Parathyroid adenoma (tissue), 2 donors: ENCODE measurements around the gene ZNF133.

ENCODE experiments used
- H2AFZ ChIP-seq: fragments of 300-600 bp; sonication (generic); one replicate; pipeline ENCODE4 v1.7.0; 2017; ENCODE audit warnings: antibody characterized with exemption, mild to moderate bottlenecking
- H3K27ac ChIP-seq: fragments of 300-600 bp; sonication (generic); one replicate; pipeline ENCODE4 v1.7.0; 2017
- H3K27me3 ChIP-seq: fragments of 300-600 bp; sonication (generic); one replicate; pipeline ENCODE4 v1.7.0; 2017; ENCODE audit warnings: low read length; ENCODE audit not compliant: control insufficient read depth, insufficient read depth
- H3K36me3 ChIP-seq: fragments of 300-600 bp; sonication (generic); one replicate; pipeline ENCODE4 v1.7.0; 2017; ENCODE audit warnings: low read length; ENCODE audit not compliant: control insufficient read depth, insufficient read depth
- H3K4me1 ChIP-seq: fragments of 300-600 bp; sonication (generic); one replicate; pipeline ENCODE4 v1.7.0; 2017; ENCODE audit warnings: control low read depth
- H3K4me2 ChIP-seq: fragments of 300-600 bp; sonication (generic); one replicate; pipeline ENCODE4 v1.7.0; 2017; ENCODE audit warnings: low read length
- H3K4me3 ChIP-seq: fragments of 300-600 bp; sonication (generic); one replicate; pipeline ENCODE4 v1.7.0; 2017; ENCODE audit warnings: low read depth, low read length
- H3K79me2 ChIP-seq: fragments of 300-600 bp; sonication (generic); one replicate; pipeline ENCODE4 v1.7.0; 2017; ENCODE audit warnings: control low read depth
- H3K9ac ChIP-seq: fragments of 300-600 bp; sonication (generic); one replicate; pipeline ENCODE4 v1.7.0; 2017; ENCODE audit warnings: mild to moderate bottlenecking
- H3K9me3 ChIP-seq: fragments of 300-600 bp; sonication (generic); one replicate; pipeline ENCODE4 v1.7.0; 2017; ENCODE audit warnings: low read length; ENCODE audit not compliant: control insufficient read depth
- TF ChIP-seq, protein P1 (sequence below): fragments of 300-600 bp; sonication (generic); IDR thresholded peaks from one replicate; pipeline ENCODE4 v1.7.0; 2017; ENCODE audit warnings: antibody characterized with exemption, mild to moderate bottlenecking
- donor health status: primary hyperparathyroidism.

The ZNF133 gene

DNA sequence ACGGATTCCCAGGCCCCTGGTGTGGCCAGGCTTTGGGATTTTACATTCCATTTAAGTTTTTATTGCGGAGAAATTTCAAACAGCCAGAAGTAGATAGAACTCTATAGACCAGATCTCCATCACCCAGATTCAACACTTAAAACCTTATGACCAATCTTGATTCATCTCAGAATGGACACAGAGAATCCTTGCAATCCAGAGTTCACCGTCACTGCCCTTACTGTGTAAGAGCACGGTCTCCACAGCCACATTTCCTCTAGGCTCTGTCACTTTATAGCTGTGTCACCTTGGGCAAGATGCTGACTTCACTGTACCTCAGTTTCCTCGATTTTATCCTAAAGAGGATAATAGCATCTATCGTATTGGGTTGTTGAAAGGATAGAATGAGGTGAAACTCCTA is 979 bp downstream of the ZNF133 start:
- Histone ChIP-seq H3K9me3 (no peaks in the 10 kb centered on the region), H3K4me3 (peak overlapping the region; percentile 76), H3K9ac (no peak overlapping the region), H2AFZ (peak overlapping the region; percentile 98), H3K79me2 (peaks cover 36% of the 10 kb centered on the region), H3K27me3 (no peaks in the 10 kb centered on the region), H3K36me3 (no peaks in the 10 kb centered on the region), H3K4me1 (peaks cover 9% of the 10 kb centered on the region), H3K4me2 (peak overlapping the region; percentile 85), H3K27ac (no peak overlapping the region)
- TF ChIP-seq, protein P1, sequence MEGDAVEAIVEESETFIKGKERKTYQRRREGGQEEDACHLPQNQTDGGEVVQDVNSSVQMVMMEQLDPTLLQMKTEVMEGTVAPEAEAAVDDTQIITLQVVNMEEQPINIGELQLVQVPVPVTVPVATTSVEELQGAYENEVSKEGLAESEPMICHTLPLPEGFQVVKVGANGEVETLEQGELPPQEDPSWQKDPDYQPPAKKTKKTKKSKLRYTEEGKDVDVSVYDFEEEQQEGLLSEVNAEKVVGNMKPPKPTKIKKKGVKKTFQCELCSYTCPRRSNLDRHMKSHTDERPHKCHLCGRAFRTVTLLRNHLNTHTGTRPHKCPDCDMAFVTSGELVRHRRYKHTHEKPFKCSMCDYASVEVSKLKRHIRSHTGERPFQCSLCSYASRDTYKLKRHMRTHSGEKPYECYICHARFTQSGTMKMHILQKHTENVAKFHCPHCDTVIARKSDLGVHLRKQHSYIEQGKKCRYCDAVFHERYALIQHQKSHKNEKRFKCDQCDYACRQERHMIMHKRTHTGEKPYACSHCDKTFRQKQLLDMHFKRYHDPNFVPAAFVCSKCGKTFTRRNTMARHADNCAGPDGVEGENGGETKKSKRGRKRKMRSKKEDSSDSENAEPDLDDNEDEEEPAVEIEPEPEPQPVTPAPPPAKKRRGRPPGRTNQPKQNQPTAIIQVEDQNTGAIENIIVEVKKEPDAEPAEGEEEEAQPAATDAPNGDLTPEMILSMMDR: no peak

- H3K79me2 ChIP-seq: peaks cover 8% of the 10 kb centered on the region
- H3K27me3 ChIP-seq: no peaks in the 10 kb centered on the region
- TF ChIP-seq, protein P1: no peak
- no peak overlapping the region for H3K4me3 ChIP-seq
- H3K4me2 ChIP-seq: no peak overlapping the region
- H2AFZ ChIP-seq: no peak overlapping the region
- no peak overlapping the region for H3K9ac ChIP-seq
- no peaks in the 10 kb centered on the region for H3K9me3 ChIP-seq
- no peak overlapping the region for H3K27ac ChIP-seq
- H3K4me1 ChIP-seq: no peaks in the 10 kb centered on the region
- H3K36me3 ChIP-seq: no peaks in the 10 kb centered on the region
These were observed 11.0 kb downstream of the ZNF133 start for GRCh38 chr20:18299364-18299763.

DNA sequence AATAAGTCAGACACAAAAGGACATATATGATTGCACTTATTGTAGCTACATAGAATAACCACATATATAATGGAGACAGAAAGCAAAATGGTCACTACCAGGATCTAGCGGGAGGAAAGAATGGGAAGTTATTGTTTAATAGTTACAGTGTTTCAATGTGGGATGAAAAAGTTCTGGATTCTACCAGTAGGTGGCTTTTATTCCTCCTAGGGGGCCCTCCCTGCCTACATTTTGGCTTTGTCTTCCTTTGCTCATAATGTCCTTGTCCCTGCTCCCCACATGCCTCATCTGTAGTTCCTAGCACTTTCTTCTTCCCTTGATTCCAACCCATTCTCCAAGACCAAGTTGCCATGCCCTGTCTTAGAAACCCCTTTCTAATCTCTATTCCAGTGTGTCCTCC is 16.3 kb downstream of the ZNF133 start:
- H3K4me3 ChIP-seq: no peak overlapping the region
- no peaks in the 10 kb centered on the region for H3K4me1 ChIP-seq
- H3K27me3 ChIP-seq: no peaks in the 10 kb centered on the region
- H2AFZ ChIP-seq: no peak overlapping the region
- TF ChIP-seq, protein P1: no peak
- H3K9me3 ChIP-seq: no peaks in the 10 kb centered on the region
- H3K4me2 ChIP-seq: no peak overlapping the region
- H3K36me3 ChIP-seq: no peaks in the 10 kb centered on the region
- no peak overlapping the region for H3K27ac ChIP-seq
- no peak overlapping the region for H3K9ac ChIP-seq
- no peaks in the 10 kb centered on the region for H3K79me2 ChIP-seq

GRCh38 chr20:18307301-18307700 is 19.0 kb downstream of the ZNF133 start:
- H3K27me3 ChIP-seq: no peaks in the 10 kb centered on the region
- TF ChIP-seq, protein P1: no peak
- no peak overlapping the region for H2AFZ ChIP-seq
- no peak overlapping the region for H3K9ac ChIP-seq
- H3K9me3 ChIP-seq: no peaks in the 10 kb centered on the region
- H3K4me2 ChIP-seq: no peak overlapping the region
- no peaks in the 10 kb centered on the region for H3K36me3 ChIP-seq
- no peaks in the 10 kb centered on the region for H3K79me2 ChIP-seq
- no peak overlapping the region for H3K4me3 ChIP-seq
- H3K4me1 ChIP-seq: peaks cover 3% of the 10 kb centered on the region
- H3K27ac ChIP-seq: no peak overlapping the region

GRCh38 chr20:18310051-18310450 is 21.7 kb downstream of the ZNF133 start:
- TF ChIP-seq, protein P1: no peak
- no peak overlapping the region for H3K27ac ChIP-seq
- H3K27me3 ChIP-seq: no peaks in the 10 kb centered on the region
- no peak overlapping the region for H3K4me3 ChIP-seq
- H2AFZ ChIP-seq: no peak overlapping the region
- H3K4me2 ChIP-seq: no peak overlapping the region
- H3K4me1 ChIP-seq: peaks cover 3% of the 10 kb centered on the region
- no peak overlapping the region for H3K9ac ChIP-seq
- H3K36me3 ChIP-seq: no peaks in the 10 kb centered on the region
- no peaks in the 10 kb centered on the region for H3K9me3 ChIP-seq
- no peaks in the 10 kb centered on the region for H3K79me2 ChIP-seq
